HG02884 (cell line): ENCODE results near the gene SLC16A4.

ENCODE experiments used
- ATAC-seq: cut with Tn5 transposase; IDR thresholded peaks from one replicate; pipeline ENCODE4 v1.9.1; 2021; ENCODE audit warnings: mild to moderate bottlenecking, moderate library complexity; ENCODE audit not compliant: unreplicated experiment

Gene SLC16A4

GRCh38 chr1:110335265-110335664 is 55.6 kb downstream of the SLC16A4 start:
- no peak for ATAC-seq

GRCh38 chr1:110328700-110329099 is 62.1 kb downstream of the SLC16A4 start:
- no peak for ATAC-seq

- ATAC-seq = no peak
Observed at GRCh38 chr1:110328274-110328673, 62.6 kb downstream of the SLC16A4 start.

- no peak for ATAC-seq
Observed at GRCh38 chr1:110326826-110327225, 64.0 kb downstream of the SLC16A4 start.

GRCh38 chr1:110324667-110325066 is 66.2 kb downstream of the SLC16A4 start:
- no peak for ATAC-seq

GRCh38 chr1:110321846-110322245 is 69.0 kb downstream of the SLC16A4 start:
- no peak for ATAC-seq

- ATAC-seq = no peak
Observed at GRCh38 chr1:110321045-110321444, 69.8 kb downstream of the SLC16A4 start.

- no peak for ATAC-seq
Observed at GRCh38 chr1:110320168-110320518, 70.7 kb downstream of the SLC16A4 start.

- no peak for ATAC-seq
Observed at GRCh38 chr1:110319332-110320167, 71.3 kb downstream of the SLC16A4 start.

GRCh38 chr1:110318046-110318445 is 72.8 kb downstream of the SLC16A4 start:
- ATAC-seq = no peak

- no peak for ATAC-seq
Observed at GRCh38 chr1:110316735-110317134, 74.1 kb downstream of the SLC16A4 start.
